ENCODE results near the gene VSIG1. TPM values are rescaled to one million over a fixed set of nuclear protein-coding genes. Genes with fewer than 3 reads are reported as not detected.

VSIG1 gene
- total and polyA plus RNA-seq, 2 experiments from 2014 or later = not detected

- TF ChIP-seq, protein P1, sequence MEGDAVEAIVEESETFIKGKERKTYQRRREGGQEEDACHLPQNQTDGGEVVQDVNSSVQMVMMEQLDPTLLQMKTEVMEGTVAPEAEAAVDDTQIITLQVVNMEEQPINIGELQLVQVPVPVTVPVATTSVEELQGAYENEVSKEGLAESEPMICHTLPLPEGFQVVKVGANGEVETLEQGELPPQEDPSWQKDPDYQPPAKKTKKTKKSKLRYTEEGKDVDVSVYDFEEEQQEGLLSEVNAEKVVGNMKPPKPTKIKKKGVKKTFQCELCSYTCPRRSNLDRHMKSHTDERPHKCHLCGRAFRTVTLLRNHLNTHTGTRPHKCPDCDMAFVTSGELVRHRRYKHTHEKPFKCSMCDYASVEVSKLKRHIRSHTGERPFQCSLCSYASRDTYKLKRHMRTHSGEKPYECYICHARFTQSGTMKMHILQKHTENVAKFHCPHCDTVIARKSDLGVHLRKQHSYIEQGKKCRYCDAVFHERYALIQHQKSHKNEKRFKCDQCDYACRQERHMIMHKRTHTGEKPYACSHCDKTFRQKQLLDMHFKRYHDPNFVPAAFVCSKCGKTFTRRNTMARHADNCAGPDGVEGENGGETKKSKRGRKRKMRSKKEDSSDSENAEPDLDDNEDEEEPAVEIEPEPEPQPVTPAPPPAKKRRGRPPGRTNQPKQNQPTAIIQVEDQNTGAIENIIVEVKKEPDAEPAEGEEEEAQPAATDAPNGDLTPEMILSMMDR (IDR thresholded peaks at IDR 0.05; ENCODE audit: low read depth, low read length) = no peak
- Histone ChIP-seq H3K4me3 (no peak overlapping the region), H3K27me3 (no peaks in the 10 kb centered on the region), H3K36me3 (peaks cover 22% of the 10 kb centered on the region), H3K9me3 (ENCODE audit: low read depth) (no peaks in the 10 kb centered on the region), H3K4me1 (ENCODE audit: low read depth) (no peaks in the 10 kb centered on the region), H3K27ac (no peak overlapping the region)
- DNase-seq (ENCODE audit: low read depth in 1 of 2, low spot score in 1 of 2) = no peak
Measured at GRCh38 chrX:108081110-108081509, 36.2 kb downstream of the VSIG1 start.

DNA sequence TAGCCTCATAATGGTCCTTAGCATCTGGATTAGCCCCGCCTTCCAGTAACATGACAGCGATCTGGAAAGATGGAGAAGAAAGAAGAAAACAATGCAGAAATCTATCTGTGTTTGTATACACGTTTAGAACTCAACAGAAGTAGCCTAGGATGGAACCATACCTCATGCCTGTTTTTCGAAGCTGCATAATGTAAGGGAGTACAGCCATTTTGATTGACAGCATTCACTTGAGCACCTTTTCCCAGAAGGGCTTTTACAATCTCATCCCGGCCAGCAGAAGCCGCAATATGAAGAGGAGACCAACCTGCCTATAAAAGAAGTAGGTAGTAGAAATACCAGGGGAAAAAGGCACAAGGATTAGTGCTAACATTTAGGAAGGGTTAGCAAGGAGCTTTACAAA, 42.9 kb downstream of the VSIG1 start:
- H3K4me1 ChIP-seq (ENCODE audit: low read depth) = peaks cover 16% of the 10 kb centered on the region
- TF ChIP-seq, protein P1 (IDR thresholded peaks at IDR 0.05; ENCODE audit: low read depth, low read length) = no peak
- no peaks in the 10 kb centered on the region for H3K27me3 ChIP-seq
- no peak for DNase-seq (ENCODE audit: low read depth in 1 of 2, low spot score in 1 of 2)
- H3K36me3 ChIP-seq = peaks cover 49% of the 10 kb centered on the region
- H3K27ac ChIP-seq = no peak overlapping the region
- no peak overlapping the region for H3K4me3 ChIP-seq
- no peaks in the 10 kb centered on the region for H3K9me3 ChIP-seq (ENCODE audit: low read depth)

GRCh38 chrX:108088511-108088910, 43.6 kb downstream of the VSIG1 start:
- Histone ChIP-seq H3K4me1 (ENCODE audit: low read depth) (peaks cover 16% of the 10 kb centered on the region), H3K36me3 (peaks cover 49% of the 10 kb centered on the region), H3K27me3 (no peaks in the 10 kb centered on the region), H3K4me3 (no peak overlapping the region), H3K27ac (no peak overlapping the region), H3K9me3 (ENCODE audit: low read depth) (no peaks in the 10 kb centered on the region)
- no peak for DNase-seq (ENCODE audit: low read depth in 1 of 2, low spot score in 1 of 2)
- TF ChIP-seq, protein P1 (IDR thresholded peaks at IDR 0.05; ENCODE audit: low read depth, low read length) = no peak

- Histone ChIP-seq H3K27ac (peak overlapping the region; percentile 95), H3K36me3 (peaks cover 30% of the 10 kb centered on the region), H3K9me3 (ENCODE audit: low read depth) (no peaks in the 10 kb centered on the region), H3K4me1 (ENCODE audit: low read depth) (peaks cover 16% of the 10 kb centered on the region), H3K4me3 (peak overlapping the region; percentile 59), H3K27me3 (no peaks in the 10 kb centered on the region)
- peak; percentile 8 to 27 for DNase-seq (ENCODE audit: low read depth in 1 of 2, low spot score in 1 of 2)
- TF ChIP-seq, protein P1 (IDR thresholded peaks at IDR 0.05; ENCODE audit: low read depth, low read length) = no peak
Measured at GRCh38 chrX:108090491-108091263, 45.8 kb downstream of the VSIG1 start.

DNA sequence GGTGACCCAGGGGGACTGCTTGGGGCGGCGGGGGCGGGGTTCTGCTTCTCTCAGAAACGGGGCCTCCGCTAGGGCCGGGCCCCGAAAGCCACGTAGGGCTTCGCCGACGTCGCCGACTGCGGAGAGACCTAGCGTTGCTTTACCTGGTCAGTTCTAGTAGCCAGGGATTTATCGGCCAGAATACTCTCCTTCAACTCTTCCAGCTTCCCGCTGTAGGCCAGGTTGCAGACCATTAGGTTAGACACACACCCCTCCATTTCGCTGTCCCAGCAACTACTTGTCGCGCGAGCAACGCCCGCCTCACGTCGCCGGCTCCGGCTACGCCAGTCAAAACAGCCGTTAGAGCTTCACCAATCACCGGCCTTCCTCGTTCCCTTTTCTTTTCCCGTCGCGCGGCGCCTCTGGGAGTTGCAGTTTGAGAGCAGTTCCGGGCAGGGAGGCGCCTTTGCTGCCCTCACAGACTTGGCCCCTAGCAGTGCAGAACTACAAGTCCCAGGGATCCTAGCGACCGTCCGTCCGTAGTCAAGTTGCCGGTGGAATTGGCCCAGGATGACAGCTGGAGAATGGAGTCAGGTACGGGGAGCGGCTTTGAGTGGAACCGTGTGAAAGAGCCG, 46.5 kb downstream of the VSIG1 start, which contains the start of the genes ATG4A and PSMD10:
TSS of gene ATG4A (plus strand) at position 515 of the 614 bp plus-strand sequence. CDS start at position 564, 49 bp downstream.
TSS of gene PSMD10 (minus strand) at position 279 of the 614 bp plus-strand sequence. CDS start at position 257, 22 bp downstream.
- H3K36me3 ChIP-seq = peaks cover 24% of the 10 kb centered on the region
- H3K4me3 ChIP-seq = peak within 1 kb of the TSS; percentile 59
- no peaks in the 10 kb centered on the region for H3K27me3 ChIP-seq
- peak within 1 kb of the TSS; percentile 95 for H3K27ac ChIP-seq
- TF ChIP-seq, protein P1 (IDR thresholded peaks at IDR 0.05; ENCODE audit: low read depth, low read length) = no peak
- H3K4me1 ChIP-seq (ENCODE audit: low read depth) = peaks cover 16% of the 10 kb centered on the region
- H3K9me3 ChIP-seq (ENCODE audit: low read depth) = no peaks in the 10 kb centered on the region
- DNase-seq (ENCODE audit: low read depth in 1 of 2, low spot score in 1 of 2) = peak; percentile 96 to 99
